HG03558 (cell line): ENCODE data around the gene FABP1.

Experiments
- ATAC-seq: cut with Tn5 transposase; IDR thresholded peaks from one replicate; pipeline ENCODE4 v1.9.1; 2021; ENCODE audit warnings: moderate number of reproducible peaks; ENCODE audit not compliant: unreplicated experiment; ENCODE audit errors: extremely low read depth

The FABP1 gene

GRCh38 chr2:88116669-88117432 is 11.0 kb downstream of the FABP1 start:
- ATAC-seq, result no peak

GRCh38 chr2:88115825-88116518 is 11.9 kb downstream of the FABP1 start:
- no peak for ATAC-seq

- ATAC-seq, result no peak
Observed at GRCh38 chr2:88114889-88115288, 13.0 kb downstream of the FABP1 start.

- no peak for ATAC-seq
Observed at GRCh38 chr2:88113069-88113468, 14.8 kb downstream of the FABP1 start.

- no peak for ATAC-seq
Observed at GRCh38 chr2:88110830-88111229, 17.0 kb downstream of the FABP1 start.

- no peak for ATAC-seq
Observed at GRCh38 chr2:88108796-88109195, 19.1 kb downstream of the FABP1 start.

- ATAC-seq, result no peak
Observed at GRCh38 chr2:88100489-88100858, 27.4 kb downstream of the FABP1 start.

- no peak for ATAC-seq
Observed at GRCh38 chr2:88099798-88100488, 27.9 kb downstream of the FABP1 start.

- ATAC-seq, result no peak
Observed at GRCh38 chr2:88098558-88098900, 29.3 kb downstream of the FABP1 start.

- ATAC-seq, result no peak
Observed at GRCh38 chr2:88097891-88098557, 29.8 kb downstream of the FABP1 start.

GRCh38 chr2:88097192-88097591 is 30.7 kb downstream of the FABP1 start:
- no peak for ATAC-seq

- no peak for ATAC-seq
Observed at GRCh38 chr2:88096708-88097107, 31.2 kb downstream of the FABP1 start.

GRCh38 chr2:88095022-88095421 is 32.8 kb downstream of the FABP1 start:
- no peak for ATAC-seq

GRCh38 chr2:88092773-88093172 is 35.1 kb downstream of the FABP1 start:
- ATAC-seq, result no peak

GRCh38 chr2:88091943-88092342 is 35.9 kb downstream of the FABP1 start:
- no peak for ATAC-seq

- ATAC-seq, result no peak
Observed at GRCh38 chr2:88090446-88091283, 37.2 kb downstream of the FABP1 start.

- ATAC-seq, result no peak
Observed at GRCh38 chr2:88088999-88089398, 38.9 kb downstream of the FABP1 start.

GRCh38 chr2:88087763-88088162 is 40.1 kb downstream of the FABP1 start:
- no peak for ATAC-seq

- no peak for ATAC-seq
Observed at GRCh38 chr2:88087073-88087472, 40.8 kb downstream of the FABP1 start.

GRCh38 chr2:88086401-88086800 is 41.5 kb downstream of the FABP1 start:
- ATAC-seq, result no peak
